Fibroblast of the aortic adventitia (primary cell): Measurements from ENCODE around the gene SPDYE2. TPM values are rescaled to one million over a fixed set of nuclear protein-coding genes. Genes with fewer than 3 reads are reported as not detected.
"Not testable (repeated sequence)": the region's sequence is repeated elsewhere in the genome, so short reads cannot be mapped to it uniquely, and the experiment has no call there.

Experiments used
- DNase-seq: peaks from one replicate; pipeline ENCODE4 v3.0.0-alpha.2; 2010; ENCODE audit warnings: low read depth
- H3K4me3 ChIP-seq: 2 replicates; pipeline ENCODE4 v1.5.1; 2011; ENCODE audit warnings: low read depth, mild to moderate bottlenecking, control low read depth, low read length, moderate library complexity
- total RNA-seq: library from RNA; depleted of rRNA; stranded (reverse); fragments of >200 nt; gene quantifications from 2 replicates; pipeline ENCODE4 v1.2.3, GENCODE V29; 2012; ENCODE audit warnings: low replicate concordance

The SPDYE2 gene, protein sequence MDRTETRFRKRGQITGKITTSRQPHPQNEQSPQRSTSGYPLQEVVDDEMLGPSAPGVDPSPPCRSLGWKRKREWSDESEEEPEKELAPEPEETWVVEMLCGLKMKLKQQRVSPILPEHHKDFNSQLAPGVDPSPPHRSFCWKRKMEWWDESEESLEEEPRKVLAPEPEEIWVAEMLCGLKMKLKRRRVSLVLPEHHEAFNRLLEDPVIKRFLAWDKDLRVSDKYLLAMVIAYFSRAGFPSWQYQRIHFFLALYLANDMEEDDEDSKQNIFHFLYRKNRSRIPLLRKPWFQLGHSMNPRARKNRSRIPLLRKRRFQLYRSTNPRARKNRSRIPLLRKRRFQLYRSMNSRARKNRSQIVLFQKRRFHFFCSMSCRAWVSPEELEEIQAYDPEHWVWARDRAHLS
- 0.16 TPM in 1 of 2 replicates, not detected in the other for total RNA-seq

DNA sequence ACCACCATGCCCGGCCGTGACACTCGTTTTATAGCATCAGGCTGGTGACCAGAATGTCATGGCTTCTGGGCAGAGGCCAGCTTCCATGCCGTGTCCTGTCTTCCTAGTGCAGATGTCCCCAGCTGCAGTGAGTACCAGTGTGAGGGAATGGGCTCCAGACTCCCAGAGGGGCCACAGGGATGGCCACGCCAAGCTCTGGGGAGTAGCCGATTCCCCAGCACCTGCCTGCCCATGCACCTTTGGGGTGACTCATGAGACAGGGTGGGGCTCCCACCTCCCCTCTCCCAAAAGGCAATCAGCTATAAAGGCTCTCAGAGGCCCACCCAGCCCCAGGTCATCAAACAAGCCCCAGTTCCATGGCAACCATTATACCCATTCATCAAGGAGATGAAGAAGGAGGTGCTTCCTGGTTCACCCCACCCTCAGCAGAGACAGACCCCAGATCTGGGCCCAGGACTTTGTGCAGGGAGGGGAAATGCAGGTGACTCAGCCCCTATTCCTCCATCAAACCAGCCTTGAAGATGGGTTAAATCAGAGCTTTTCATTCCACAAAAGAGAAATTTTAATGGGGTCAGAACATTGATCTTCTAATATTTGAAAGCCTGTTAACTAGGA is at the start of gene SPDYE2:
Gene SPDYE2, plus strand, starts transcription at position 419 of the 615 bp plus-strand sequence. CDS start 2,030 bp downstream, outside the sequence.
- H3K4me3 ChIP-seq, DNase-seq: not testable (repeated sequence)

DNA sequence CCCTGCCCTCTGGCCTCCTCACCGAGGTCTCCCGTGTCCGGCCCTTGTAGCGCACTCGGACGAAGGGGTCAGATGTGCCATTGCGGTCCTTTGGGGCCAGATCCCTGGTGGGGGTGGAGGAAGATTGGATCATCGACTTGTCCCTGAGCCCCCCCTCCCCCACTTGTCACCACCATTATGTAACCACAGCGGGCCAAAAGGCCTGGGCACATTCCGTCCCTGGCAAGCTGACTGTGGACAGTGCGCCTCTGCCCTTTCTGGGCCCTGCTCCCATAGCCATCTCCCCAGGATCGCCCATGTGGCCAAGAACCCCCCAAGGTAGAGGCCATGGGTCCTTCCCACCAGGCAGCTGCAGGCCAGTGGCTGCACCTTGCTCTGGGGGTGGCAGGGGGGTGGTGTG is 47.9 kb upstream of the SPDYE2 start:
- DNase-seq, H3K4me3 ChIP-seq: not testable (repeated sequence)

DNA sequence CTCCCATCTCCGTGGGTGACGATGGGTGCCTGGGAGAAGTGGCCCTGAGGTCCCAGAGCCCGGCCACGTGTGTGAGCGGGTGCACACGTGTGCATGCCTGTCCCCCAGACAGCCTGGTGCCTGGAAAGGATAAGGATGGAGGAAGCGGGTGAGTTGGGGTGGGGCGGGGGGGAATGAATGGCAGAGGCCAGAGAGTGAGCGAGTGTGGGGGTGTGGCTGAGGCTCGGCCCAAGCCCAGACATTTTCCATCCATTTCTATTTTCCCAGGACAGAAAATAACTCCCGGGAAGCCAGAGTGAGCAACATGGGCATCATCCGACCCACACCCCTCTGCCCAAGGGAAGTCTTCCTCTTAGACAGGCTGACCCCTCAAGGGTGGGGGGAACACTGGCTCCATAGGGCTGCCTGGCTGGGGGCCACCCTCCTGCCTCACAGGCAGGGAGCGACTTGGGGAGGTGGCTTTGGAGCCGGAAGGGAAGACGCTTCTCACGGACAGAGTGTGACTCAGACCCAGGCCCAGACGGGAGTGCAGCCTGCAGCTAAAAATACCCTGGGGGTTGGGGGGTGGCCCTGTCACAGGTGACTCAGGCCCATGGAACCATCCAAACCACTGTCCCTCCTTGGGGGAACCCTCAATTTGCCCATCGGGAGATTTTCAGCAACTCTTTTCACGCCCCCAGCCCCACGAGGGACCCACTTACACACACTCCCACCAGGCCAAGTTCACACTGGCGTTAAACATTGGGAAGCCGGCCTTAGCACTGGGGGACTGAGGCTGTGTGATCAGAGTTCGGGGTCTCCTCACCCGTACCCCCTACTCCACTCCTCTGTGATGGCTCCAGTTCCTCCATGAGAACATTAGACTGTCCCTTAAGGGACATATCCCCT is 45.5 kb upstream of the SPDYE2 start:
- not testable (repeated sequence) for H3K4me3 ChIP-seq, DNase-seq

DNA sequence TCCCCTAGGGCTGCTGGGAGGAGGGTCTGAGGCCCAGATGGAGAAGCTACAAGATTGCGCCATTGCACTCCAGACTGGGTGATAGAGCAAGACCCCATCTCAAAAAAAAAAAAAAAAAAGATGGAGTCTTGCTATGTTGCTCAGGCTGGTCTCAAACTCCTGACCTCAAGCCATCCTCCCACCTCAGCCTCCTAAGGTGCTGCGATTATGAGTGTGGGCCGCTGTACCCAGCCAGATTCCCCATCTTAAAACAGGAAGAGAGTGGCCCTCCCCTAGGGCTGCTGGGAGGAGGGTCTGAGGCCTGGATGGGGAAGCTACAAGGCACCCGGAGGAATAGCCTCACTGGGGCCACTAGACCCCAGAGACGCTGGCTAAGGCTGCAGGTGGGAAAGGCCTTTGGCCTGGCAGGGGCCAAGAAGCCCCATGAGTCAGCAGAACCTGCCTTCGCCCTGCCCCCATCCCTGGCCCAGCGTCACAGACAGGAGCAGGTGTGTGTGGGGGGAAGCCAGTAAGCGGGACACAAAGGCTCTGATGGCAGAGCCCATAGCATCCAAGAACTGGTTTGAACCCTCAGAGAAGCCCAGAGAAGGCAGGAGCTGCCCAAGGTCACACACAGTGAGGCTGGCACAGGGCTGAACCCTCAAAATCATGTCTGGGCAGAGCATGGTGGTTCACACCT is 43.5 kb upstream of the SPDYE2 start:
- DNase-seq, H3K4me3 ChIP-seq: not testable (repeated sequence)

DNA sequence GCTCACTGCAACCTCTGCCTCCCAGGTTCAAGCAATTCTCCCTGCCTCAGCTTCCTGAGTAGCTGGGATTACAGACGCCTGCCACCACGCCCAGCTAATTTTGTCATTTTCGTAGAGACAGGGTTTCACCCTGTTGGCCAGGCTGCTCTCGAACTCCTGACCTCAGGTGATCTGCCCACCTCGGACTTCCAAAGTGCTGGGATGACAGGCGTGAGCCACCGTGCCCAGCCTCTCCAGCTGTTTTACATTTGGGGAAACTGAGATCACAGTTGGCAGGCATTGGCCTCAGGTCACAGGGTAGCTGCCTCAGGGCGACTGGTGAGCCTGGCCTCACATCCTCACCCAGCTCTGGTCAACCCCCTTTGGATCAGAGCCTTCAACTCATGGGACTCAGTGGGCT is 40.5 kb upstream of the SPDYE2 start:
- DNase-seq, H3K4me3 ChIP-seq: not testable (repeated sequence)

DNA sequence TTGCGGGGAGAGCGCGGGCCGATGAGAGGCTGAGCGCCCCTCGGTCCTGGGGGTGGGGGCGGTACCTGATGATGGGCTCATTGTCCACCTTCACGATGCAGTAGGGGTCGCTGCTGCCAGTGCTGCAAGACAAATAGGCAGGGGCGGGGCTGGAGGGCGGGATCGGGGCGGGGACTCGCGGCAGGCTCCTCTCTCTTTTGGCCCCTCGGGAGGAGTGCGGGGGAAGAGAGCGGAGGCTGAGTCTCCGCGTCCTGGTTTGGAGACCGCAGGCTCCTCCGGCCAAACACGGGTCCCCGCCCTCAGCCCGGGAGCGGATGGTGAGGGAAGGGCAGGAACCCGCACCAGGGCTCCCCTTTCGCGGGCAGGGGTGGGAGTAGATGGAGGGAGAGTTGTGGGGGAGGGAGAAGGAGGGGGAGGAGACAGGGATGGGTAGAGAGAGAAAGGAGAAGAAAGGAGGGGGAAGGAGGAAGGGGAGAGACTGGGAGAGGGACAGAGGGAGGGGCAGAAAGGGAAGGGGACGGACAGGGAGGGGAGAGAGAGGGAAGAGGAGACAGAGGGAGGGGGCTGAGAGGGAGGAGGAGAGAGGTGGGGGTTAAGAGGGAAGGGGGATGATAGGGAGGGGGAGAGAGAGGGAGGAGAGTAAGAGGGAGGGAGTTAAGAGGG is 39.0 kb upstream of the SPDYE2 start:
- not testable (repeated sequence) for H3K4me3 ChIP-seq

DNA sequence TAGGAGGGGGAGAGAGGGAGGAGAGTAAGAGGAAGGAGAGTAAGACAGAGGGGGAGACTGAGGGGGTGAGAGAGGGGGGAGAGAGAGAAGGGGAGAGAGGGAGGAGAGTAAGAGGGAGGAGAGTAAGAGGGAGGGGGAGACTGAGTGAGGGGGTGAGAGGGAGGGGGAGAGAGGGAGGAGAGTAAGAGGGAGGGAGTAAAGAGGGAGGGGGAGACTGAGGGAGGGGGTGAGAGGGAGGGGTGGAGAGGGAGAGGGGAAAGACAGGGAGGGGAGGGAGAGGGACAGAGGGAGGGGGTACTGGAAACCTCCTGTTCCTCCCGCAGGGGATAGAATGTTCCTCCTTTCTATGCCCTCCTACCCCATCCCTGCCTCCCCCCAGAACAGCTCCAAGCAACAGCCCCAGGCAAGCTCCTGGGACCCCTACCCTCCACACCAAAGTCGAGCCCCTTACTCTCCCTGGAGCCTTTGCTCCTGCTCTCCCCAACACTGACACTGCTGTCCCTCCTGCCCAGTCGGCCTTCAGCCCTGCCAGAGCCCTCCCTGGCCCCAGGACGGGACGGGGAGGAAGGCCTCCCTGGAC is 38.3 kb upstream of the SPDYE2 start:
- peak overlapping the region; percentile 57 for H3K4me3 ChIP-seq
- peak; percentile 92 for DNase-seq

More for the DNA sequence above, 39.0 kb upstream of the SPDYE2 start:
- not testable (repeated sequence) for DNase-seq

DNA sequence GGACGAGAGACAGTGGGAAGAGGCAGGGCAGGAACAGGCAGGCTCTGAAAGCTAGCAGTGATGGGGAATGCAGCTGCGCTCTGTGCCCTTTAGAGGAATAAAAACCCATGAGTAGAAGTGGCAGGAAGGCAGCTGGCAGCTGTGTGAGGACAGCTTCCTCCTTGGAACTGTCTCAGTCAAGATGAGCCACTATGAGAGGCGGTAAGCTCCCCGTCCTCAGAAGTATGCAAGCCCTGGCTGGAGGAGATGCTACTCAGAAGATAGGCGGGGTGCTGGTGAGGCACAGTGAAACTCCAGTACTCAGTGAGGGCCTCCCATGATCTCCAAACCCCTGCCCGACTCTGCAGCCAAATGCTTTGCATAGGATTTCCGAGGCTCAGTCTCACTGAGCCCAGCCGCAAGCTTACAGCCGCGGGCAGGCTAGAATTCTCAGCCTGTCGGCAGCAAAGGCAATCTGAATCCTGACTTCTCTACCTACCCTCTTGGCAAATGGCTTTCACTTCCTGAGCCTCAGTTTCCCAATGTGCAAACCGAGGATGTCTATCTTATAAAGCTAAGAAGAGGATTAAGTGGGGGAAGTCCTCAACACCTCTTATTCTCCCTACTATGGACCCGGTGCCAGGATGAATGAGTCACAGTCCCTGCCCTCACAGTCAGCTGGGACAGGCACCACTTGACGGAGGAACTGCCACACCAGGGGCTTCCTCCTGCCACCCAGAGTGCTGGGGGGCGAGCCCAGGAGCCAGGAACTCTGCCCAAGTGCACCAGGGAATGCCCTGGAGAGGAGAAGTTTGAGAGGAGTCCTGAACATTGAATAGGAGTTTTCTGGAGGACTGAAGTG is 35.9 kb upstream of the SPDYE2 start:
- DNase-seq, H3K4me3 ChIP-seq: not testable (repeated sequence)

DNA sequence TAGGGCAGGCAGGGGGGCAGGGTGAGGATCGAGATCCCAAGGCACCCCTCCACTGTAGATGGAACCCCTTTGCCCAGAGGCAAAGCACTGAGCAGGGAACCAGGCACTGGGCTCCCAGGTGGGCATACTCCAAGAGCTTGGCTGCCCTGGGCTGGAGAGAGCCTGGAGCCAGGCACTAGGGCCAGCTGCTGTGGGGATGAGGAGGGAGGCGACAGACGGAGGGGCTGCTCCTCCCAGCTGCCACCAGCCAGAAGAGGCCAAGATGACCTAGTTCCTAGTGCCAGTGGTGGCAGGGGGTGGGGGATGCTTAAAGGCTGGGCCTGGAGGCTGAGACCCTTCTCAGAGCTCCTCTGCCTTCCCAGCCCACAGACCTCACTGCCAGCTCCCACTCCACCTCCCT is 35.1 kb upstream of the SPDYE2 start:
- H3K4me3 ChIP-seq, DNase-seq: not testable (repeated sequence)

DNA sequence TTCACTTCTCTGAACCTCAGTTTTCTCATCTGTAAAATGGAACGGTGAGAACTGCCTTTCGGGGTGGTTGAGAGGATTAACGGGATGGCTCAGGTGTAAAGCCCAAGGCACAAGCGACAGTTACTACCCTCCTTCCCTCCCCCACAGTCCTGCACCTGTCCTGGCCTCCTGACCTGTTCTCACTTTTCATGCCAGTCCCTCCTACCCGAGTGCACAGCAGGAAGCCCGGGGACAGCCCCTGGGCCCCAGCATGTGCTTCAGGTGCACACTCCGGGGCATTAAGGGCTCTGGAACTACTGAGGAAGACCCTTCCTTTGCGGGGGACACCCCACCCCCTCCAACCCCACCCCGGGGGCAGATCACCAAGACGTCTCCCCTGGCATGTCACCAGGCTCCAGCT is 34.1 kb upstream of the SPDYE2 start:
- DNase-seq, H3K4me3 ChIP-seq: not testable (repeated sequence)

DNA sequence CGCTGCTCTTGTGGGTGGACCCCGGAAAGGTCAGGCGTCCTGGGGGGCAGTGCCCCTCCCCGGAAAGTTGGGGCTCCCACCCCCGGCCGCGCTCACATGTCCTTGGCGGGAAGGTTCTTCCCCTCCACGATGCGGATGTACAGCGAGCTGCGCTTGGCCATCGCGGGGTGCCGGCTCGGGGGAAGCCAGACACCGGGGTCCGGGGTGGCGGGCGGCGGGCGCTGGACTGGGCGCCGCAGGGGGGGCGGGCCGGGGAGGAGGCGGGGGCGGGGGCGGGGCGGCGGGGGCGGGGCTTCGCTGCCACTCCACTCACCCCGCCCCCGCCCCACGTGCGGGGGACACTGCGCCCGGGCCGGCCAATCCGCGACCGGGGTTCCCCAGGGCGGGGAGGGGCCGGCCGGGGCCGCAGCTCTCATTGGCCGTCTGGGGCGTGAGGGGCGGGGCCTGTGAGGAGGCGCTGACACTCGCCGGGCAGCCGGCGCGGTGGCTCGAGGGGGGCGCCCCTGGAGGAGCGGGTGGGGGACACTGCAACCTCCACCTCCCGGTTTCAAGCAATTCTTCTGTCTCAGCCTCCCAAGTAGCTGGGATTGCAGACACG is 33.4 kb upstream of the SPDYE2 start, which contains the start of gene RASA4B:
Gene RASA4B, minus strand, starts transcription at position 228 of the 598 bp plus-strand sequence. Its CDS starts 67 bp downstream, at position 161.
- H3K4me3 ChIP-seq, result peak within 1 kb of the TSS; percentile 59
- not testable (repeated sequence) for DNase-seq

DNA sequence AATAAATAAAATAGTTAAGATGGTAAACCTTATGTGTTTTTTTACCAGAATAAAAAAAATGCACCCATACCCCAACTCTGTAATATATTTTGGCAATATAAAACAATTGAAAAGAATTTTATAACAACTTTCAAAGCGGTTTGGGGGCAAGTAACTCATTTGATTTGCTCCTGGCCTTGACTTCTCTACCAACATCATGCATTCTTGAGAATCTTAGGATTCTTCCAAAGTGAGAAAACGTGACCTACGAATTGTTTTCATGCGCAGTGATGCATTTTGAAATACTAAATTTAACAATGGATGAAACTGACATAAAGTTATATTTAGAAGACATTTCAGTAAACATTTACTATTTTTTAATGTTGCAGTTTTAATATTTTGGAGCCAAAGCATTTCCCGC is 30.2 kb upstream of the SPDYE2 start:
- DNase-seq, H3K4me3 ChIP-seq: not testable (repeated sequence)

DNA sequence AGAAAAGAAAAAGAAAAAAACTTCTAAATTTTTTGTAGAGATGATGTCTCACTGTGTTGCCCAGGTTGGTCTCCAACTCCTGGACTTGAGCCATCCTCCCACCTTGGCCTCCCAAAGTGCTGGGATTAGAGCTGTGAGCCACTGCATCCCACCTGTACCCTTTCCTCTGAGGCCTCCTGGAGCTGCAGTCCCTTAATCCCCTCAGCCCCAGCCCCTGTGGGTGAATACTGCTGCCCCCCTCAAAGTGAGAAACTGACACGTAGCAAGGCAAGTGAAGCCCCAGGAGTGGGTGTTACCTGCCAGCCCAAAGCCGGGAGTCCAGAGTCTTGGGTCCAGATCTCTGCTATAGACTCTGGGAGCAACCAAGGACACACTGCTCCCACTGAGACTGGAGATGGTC is 26.2 kb upstream of the SPDYE2 start:
- DNase-seq, H3K4me3 ChIP-seq: not testable (repeated sequence)

DNA sequence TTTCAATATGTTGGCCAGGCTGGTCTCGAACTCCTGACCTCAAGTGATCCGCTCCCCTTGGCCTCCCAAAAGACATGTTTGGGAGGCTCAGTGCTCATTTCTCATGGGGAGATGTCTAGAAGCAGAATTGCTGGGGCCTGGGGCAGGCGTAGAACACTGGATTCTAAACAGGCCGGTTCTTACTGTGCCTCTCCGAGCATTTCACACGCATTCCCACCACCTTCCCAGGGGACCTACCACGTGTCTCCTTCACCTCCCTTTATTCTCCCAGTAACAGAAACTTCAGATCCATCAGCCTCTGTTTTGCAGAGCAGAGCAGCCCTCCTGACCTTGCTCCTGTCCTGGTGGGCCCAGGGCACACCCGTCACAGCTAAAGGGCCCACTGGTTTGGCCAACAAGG is 23.8 kb upstream of the SPDYE2 start:
- H3K4me3 ChIP-seq, DNase-seq: not testable (repeated sequence)

DNA sequence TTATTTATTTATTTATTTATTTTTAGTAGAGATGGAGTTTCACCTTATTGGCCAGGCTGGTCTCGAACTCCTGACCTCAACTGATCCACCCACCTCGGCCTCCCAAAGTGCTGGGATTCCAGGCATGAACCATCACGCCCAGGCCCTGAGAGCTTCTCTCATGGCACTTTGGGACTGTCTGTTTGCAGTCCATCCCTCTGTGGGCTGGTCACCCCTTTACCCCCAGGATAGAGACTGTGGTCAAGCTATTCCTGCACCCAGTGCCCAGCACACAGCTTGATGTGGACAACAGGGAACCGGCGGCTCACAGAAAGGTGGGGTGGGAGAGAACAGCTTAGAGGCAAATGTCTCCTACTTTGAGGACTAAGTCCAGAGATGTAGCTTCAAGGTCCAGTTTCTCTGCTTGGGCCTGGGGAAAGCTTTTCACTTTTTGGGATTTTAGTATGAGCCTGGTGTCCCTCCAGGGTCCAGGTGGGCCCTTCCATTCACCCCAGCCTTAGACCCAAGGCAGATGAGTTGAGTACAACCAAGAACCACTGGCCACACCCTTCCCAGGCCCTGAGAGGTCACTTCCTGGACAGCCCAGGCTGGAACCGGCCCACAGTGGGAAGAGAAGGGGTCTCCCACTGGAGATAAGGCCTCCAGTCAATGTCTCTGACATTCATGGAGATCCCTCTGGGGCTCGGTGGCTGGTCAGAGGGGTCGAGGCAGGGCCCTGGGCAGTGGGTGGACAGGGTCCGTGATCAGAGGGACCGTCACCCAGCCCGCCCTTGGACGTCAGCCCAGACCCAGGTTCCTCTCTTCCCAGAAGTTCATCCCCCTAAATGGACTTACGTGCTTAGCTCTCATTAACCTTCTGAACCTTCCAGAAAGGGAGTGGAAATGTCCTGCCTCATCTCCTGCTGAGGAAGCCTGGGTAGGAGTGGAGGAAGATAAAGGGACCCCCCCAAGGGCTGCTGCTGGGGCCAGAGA is 22.9 kb upstream of the SPDYE2 start:
- DNase-seq, result not testable (repeated sequence)

More for the DNA sequence above, 22.9 kb upstream of the SPDYE2 start:
- not testable (repeated sequence) for H3K4me3 ChIP-seq
